IMR-90 (cell line): ENCODE data around the gene KCNT2.

Experiments
- BHLHE40 ChIP-seq: fragments of 150-350 bp; IDR thresholded peaks from 2 replicates; pipeline ENCODE4 v1.6.1; 2016; ENCODE audit warnings: mild to moderate bottlenecking, low read depth, low read length
- CEBPB ChIP-seq: IDR thresholded peaks from 2 replicates; pipeline ENCODE4 v1.6.1; 2012; ENCODE audit warnings: low read depth, low read length, improper control_type of control experiment
- MAFK ChIP-seq: IDR thresholded peaks from 2 replicates; pipeline ENCODE4 v1.6.1; 2012; ENCODE audit warnings: low read depth, low read length, improper control_type of control experiment
- MAZ ChIP-seq: IDR thresholded peaks from 2 replicates; pipeline ENCODE4 v1.6.1; 2012; ENCODE audit warnings: low read depth, mild to moderate bottlenecking, low read length, improper control_type of control experiment, moderate library complexity, borderline replicate concordance
- MXI1 ChIP-seq: IDR thresholded peaks from 2 replicates; pipeline ENCODE4 v1.6.1; 2012; ENCODE audit warnings: low read depth, mild to moderate bottlenecking, low read length, moderate library complexity, borderline replicate concordance
- POLR2A ChIP-seq: IDR thresholded peaks from 2 replicates; pipeline ENCODE4 v1.6.1; 2012; ENCODE audit warnings: mild to moderate bottlenecking, low read depth, low read length
- RAD21 ChIP-seq: IDR thresholded peaks from 2 replicates; pipeline ENCODE4 v1.6.1; 2012; ENCODE audit warnings: low read length, improper control_type of control experiment
- RCOR1 ChIP-seq: IDR thresholded peaks from 2 replicates; pipeline ENCODE4 v1.6.1; 2012; ENCODE audit warnings: mild to moderate bottlenecking, low read length, improper control_type of control experiment; ENCODE audit not compliant: insufficient replicate concordance
- SMC3 ChIP-seq: fragments of 150-350 bp; IDR thresholded peaks from 2 replicates; pipeline ENCODE4 v1.6.1; 2016; ENCODE audit warnings: low read depth, mild to moderate bottlenecking, antibody characterized with exemption, low read length, moderate library complexity
- TF ChIP-seq, protein P1 (sequence below): conservative IDR thresholded peaks from 2 replicates; pipeline ENCODE4 v1.5.1; 2012; ENCODE audit warnings: mild to moderate bottlenecking, low read depth, low read length, improper control_type of control experiment
- TF ChIP-seq, protein P2 (sequence below): fragments of 150-350 bp; IDR thresholded peaks from 2 replicates; pipeline ENCODE4 v1.6.1; 2016; ENCODE audit warnings: low read depth, mild to moderate bottlenecking, low read length, moderate library complexity, borderline replicate concordance

DNA sequence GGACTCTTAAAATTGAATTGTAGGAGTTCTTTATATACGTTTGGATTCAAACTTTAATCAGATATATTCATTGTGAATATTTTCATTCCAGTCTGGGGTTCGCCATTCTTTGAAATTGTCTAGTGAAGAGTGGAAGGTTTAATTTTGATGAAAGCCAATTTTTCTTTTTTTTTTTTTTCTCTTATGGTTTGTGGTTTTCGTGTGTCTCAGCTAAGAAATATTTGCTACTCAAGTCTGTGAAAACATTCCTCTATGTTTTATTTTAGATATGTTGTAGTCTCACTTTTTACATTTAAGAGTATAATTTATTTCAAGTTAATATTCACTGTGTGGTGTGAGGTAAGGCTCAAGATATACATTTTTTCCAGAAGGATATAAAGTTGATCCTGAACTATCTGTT lies 220.5 kb downstream of the KCNT2 start:
- TF ChIP-seq, protein P1, sequence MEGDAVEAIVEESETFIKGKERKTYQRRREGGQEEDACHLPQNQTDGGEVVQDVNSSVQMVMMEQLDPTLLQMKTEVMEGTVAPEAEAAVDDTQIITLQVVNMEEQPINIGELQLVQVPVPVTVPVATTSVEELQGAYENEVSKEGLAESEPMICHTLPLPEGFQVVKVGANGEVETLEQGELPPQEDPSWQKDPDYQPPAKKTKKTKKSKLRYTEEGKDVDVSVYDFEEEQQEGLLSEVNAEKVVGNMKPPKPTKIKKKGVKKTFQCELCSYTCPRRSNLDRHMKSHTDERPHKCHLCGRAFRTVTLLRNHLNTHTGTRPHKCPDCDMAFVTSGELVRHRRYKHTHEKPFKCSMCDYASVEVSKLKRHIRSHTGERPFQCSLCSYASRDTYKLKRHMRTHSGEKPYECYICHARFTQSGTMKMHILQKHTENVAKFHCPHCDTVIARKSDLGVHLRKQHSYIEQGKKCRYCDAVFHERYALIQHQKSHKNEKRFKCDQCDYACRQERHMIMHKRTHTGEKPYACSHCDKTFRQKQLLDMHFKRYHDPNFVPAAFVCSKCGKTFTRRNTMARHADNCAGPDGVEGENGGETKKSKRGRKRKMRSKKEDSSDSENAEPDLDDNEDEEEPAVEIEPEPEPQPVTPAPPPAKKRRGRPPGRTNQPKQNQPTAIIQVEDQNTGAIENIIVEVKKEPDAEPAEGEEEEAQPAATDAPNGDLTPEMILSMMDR: no peak
- TF ChIP-seq RCOR1 (no peak), RAD21 (no peak), SMC3 (no peak), POLR2A (no peak), MAZ (no peak), MXI1 (no peak), CEBPB (no peak), BHLHE40 (no peak), MAFK (no peak)
- TF ChIP-seq, protein P2, sequence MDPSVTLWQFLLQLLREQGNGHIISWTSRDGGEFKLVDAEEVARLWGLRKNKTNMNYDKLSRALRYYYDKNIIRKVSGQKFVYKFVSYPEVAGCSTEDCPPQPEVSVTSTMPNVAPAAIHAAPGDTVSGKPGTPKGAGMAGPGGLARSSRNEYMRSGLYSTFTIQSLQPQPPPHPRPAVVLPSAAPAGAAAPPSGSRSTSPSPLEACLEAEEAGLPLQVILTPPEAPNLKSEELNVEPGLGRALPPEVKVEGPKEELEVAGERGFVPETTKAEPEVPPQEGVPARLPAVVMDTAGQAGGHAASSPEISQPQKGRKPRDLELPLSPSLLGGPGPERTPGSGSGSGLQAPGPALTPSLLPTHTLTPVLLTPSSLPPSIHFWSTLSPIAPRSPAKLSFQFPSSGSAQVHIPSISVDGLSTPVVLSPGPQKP: no peak
